ENCODE data around the gene SZRD1.

The SZRD1 gene

DNA sequence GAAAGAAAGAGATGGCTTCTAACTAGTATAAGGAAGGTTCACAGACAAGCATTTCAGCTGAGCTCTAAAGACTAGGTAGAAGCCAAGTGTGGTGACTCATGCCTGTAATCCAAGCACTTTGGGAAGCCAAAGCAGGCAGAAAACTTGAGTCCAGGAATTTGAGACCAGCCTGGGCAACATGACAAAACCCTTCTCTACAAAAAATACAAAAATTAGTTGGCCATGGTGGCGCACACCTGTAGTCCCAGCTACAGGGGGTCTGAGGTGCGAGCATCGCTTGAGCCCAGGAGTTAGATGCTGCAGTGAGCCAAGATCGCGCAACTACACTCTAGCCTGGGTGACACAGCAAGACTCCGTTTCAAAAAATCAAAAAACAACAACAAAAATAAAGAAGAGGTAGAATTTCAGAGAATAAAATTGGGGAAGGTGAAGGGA, 42.6 kb upstream of the SZRD1 start:
- Histone ChIP-seq H2AFZ (ENCODE audit: low read length) (no peak overlapping the region), H3K36me3 (ENCODE audit: insufficient read depth, low read length) (peaks cover 7% of the 10 kb centered on the region; the same call in 1 of the 2 replicates), H3K79me2 (ENCODE audit: insufficient read depth, low read length) (peaks cover 88% of the 10 kb centered on the region; the same call in 1 of the 2 replicates), H3K4me3 (ENCODE audit: low read length, poor library complexity, severe bottlenecking) (no peak overlapping the region), H3F3A (ENCODE audit: low read depth) (no peaks in the 10 kb centered on the region), H3K9me2 (replicated peaks; ENCODE audit: low read depth, low read length) (no peaks in the 10 kb centered on the region), H4K20me1 (ENCODE audit: insufficient read depth, low read length, poor library complexity, severe bottlenecking) (peaks cover 13% of the 10 kb centered on the region), H3K4me1 (ENCODE audit: insufficient read depth, low read length, poor library complexity, severe bottlenecking) (no peaks in the 10 kb centered on the region), H3K9ac (ENCODE audit: low read depth, low read length, poor library complexity, severe bottlenecking) (no peak overlapping the region), H3K9me3 (ENCODE audit: insufficient read depth, low read depth, low read length) (no peaks in the 10 kb centered on the region), H3K27me3 (ENCODE audit: insufficient read depth, low read length, poor library complexity, severe bottlenecking) (no peaks in the 10 kb centered on the region), H3K4me2 (ENCODE audit: low read depth, low read length, poor library complexity, severe bottlenecking) (no peak overlapping the region)
- TF ChIP-seq EZH2phosphoT487 (IDR thresholded peaks at IDR 0.05; ENCODE audit: borderline replicate concordance), result no peak
- TF ChIP-seq, protein P1, sequence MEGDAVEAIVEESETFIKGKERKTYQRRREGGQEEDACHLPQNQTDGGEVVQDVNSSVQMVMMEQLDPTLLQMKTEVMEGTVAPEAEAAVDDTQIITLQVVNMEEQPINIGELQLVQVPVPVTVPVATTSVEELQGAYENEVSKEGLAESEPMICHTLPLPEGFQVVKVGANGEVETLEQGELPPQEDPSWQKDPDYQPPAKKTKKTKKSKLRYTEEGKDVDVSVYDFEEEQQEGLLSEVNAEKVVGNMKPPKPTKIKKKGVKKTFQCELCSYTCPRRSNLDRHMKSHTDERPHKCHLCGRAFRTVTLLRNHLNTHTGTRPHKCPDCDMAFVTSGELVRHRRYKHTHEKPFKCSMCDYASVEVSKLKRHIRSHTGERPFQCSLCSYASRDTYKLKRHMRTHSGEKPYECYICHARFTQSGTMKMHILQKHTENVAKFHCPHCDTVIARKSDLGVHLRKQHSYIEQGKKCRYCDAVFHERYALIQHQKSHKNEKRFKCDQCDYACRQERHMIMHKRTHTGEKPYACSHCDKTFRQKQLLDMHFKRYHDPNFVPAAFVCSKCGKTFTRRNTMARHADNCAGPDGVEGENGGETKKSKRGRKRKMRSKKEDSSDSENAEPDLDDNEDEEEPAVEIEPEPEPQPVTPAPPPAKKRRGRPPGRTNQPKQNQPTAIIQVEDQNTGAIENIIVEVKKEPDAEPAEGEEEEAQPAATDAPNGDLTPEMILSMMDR (conservative IDR thresholded peaks at IDR 0.05; ENCODE audit: low read length), result no peak

DNA sequence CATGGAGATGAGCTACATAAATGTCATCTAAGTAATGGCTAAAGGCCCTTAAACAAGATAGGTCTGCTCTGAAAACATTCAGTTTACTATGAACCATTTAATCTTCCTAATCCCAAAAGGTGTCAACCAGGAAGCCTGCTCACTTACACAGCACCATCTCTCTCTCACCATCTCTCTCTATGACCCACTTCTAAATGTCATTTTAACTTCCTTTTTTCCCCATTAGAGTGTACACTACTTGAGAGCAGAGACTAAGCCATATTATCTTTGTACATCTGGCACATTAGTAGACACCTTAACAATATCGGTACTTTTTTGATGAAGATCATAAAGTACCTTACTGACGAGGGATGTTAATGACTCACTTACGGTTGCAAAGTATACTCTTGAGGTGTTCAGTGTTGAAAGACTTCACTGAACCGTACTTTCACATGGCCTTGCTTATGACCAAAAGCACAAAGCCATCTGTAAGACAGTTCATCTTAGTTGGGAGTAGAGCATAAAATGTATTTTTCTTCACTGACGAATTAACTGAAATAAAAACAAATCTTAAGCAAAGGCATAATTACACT, 40.1 kb upstream of the SZRD1 start:
- H3F3A ChIP-seq (ENCODE audit: low read depth), result no peaks in the 10 kb centered on the region
- no peak overlapping the region for H2AFZ ChIP-seq (ENCODE audit: low read length)
- H3K9ac ChIP-seq (ENCODE audit: low read depth, low read length, poor library complexity, severe bottlenecking), result no peak overlapping the region
- TF ChIP-seq EZH2phosphoT487 (IDR thresholded peaks at IDR 0.05; ENCODE audit: borderline replicate concordance), result no peak
- TF ChIP-seq, protein P1 (conservative IDR thresholded peaks at IDR 0.05; ENCODE audit: low read length), result no peak
- no peaks in the 10 kb centered on the region for H3K27me3 ChIP-seq (ENCODE audit: insufficient read depth, low read length, poor library complexity, severe bottlenecking)
- no peaks in the 10 kb centered on the region for H3K9me2 ChIP-seq (replicated peaks; ENCODE audit: low read depth, low read length)
- H3K4me1 ChIP-seq (ENCODE audit: insufficient read depth, low read length, poor library complexity, severe bottlenecking), result no peaks in the 10 kb centered on the region
- H3K79me2 ChIP-seq (ENCODE audit: insufficient read depth, low read length), result peaks cover 82% of the 10 kb centered on the region
- peaks cover 7% of the 10 kb centered on the region; the same call in 1 of the 2 replicates for H3K36me3 ChIP-seq (ENCODE audit: insufficient read depth, low read length)
- peaks cover 13% of the 10 kb centered on the region for H4K20me1 ChIP-seq (ENCODE audit: insufficient read depth, low read length, poor library complexity, severe bottlenecking)
- H3K4me2 ChIP-seq (ENCODE audit: low read depth, low read length, poor library complexity, severe bottlenecking), result no peak overlapping the region
- no peak overlapping the region for H3K4me3 ChIP-seq (ENCODE audit: low read length, poor library complexity, severe bottlenecking)
- no peaks in the 10 kb centered on the region for H3K9me3 ChIP-seq (ENCODE audit: insufficient read depth, low read depth, low read length)

DNA sequence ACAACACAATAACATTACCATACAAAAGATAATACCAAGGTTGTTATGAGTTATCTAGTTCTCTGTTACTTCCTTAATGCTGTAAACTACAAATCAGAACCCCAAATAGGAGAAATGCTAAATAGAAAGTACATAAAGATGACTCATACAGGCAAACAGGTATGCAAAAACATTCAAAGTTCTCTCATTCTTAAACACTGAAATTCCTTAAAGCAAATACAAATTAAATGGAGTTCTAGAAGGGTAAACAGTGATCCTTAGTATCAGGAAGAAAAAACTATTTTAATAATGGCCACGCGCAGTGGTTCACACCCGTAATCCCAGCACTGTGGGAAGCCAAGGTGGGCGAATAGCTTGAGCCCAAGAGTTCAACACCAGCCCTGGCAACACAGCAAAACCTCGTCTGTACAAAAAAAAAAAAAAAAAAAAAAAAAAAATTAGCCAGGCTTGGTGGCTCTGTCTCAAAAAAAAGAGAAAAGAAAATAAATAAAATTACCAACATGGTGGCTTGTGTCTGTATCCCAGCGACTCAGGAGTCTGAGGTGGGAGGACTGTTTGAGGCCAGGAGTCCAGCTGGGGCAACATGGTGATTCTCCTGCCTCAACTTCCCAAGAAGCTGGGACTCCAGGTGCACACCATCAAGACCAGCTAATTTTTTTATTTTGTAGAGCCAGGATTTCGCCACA, 32.2 kb upstream of the SZRD1 start:
- Histone ChIP-seq H4K20me1 (ENCODE audit: insufficient read depth, low read length, poor library complexity, severe bottlenecking) (peaks cover 30% of the 10 kb centered on the region), H3F3A (ENCODE audit: low read depth) (no peaks in the 10 kb centered on the region), H3K9ac (ENCODE audit: low read depth, low read length, poor library complexity, severe bottlenecking) (no peak overlapping the region), H3K4me3 (ENCODE audit: low read length, poor library complexity, severe bottlenecking) (no peak overlapping the region), H3K79me2 (ENCODE audit: insufficient read depth, low read length) (peaks cover 83% of the 10 kb centered on the region), H3K9me3 (ENCODE audit: insufficient read depth, low read depth, low read length) (no peaks in the 10 kb centered on the region), H3K4me2 (ENCODE audit: low read depth, low read length, poor library complexity, severe bottlenecking) (no peak overlapping the region), H3K27me3 (ENCODE audit: insufficient read depth, low read length, poor library complexity, severe bottlenecking) (no peaks in the 10 kb centered on the region), H3K4me1 (ENCODE audit: insufficient read depth, low read length, poor library complexity, severe bottlenecking) (peaks cover 4% of the 10 kb centered on the region), H2AFZ (ENCODE audit: low read length) (no peak overlapping the region), H3K36me3 (ENCODE audit: insufficient read depth, low read length) (no peaks in the 10 kb centered on the region), H3K9me2 (replicated peaks; ENCODE audit: low read depth, low read length) (no peaks in the 10 kb centered on the region)
- TF ChIP-seq EZH2phosphoT487 (IDR thresholded peaks at IDR 0.05; ENCODE audit: borderline replicate concordance), result no peak
- TF ChIP-seq, protein P1 (conservative IDR thresholded peaks at IDR 0.05; ENCODE audit: low read length), result no peak
